Measurements from ENCODE around the gene ULK4. TPM values are rescaled to one million over a fixed set of nuclear protein-coding genes. Genes with fewer than 3 reads are reported as not detected.

The ULK4 gene
- total RNA-seq, 1 experiment from 2014 or later, result 14.3 TPM

- Histone ChIP-seq H3K36me3 (ENCODE audit: control insufficient read depth, insufficient read depth, low read length) (no peaks in the 10 kb centered on the region), H3K27me3 (ENCODE audit: control insufficient read depth, insufficient read depth, low read length) (no peaks in the 10 kb centered on the region), H3K4me3 (ENCODE audit: low read depth in 2 of 2, low read length in 2 of 2) (no peak overlapping the region), H3K9me3 (ENCODE audit: control insufficient read depth, insufficient read depth, low read depth, low read length) (no peaks in the 10 kb centered on the region), H3K4me1 (ENCODE audit: control insufficient read depth, insufficient read depth, low read length) (no peaks in the 10 kb centered on the region), H3K27ac (ENCODE audit: low read length) (no peak overlapping the region)
- no peak for TF ChIP-seq TCF7L2 (IDR thresholded peaks at IDR 0.05; ENCODE audit: low read depth, low read length)
- TF ChIP-seq REST (IDR thresholded peaks at IDR 0.05; ENCODE audit: insufficient read depth in 1 of 2, low read depth in 2 of 2, low read length in 1 of 2), result no peak
- TF ChIP-seq SIN3A (IDR thresholded peaks at IDR 0.05; ENCODE audit: borderline replicate concordance, insufficient read depth, low read depth, low read length), result no peak
- no peak for TF ChIP-seq CTCF (IDR thresholded peaks at IDR 0.05)
- no peak for TF ChIP-seq POLR2AphosphoS5 (IDR thresholded peaks at IDR 0.05; ENCODE audit: low read depth, low read length)
- DNase-seq (ENCODE audit: low read depth, low spot score) (no peak), ATAC-seq (no peak)
- intact Hi-C loops (cut with micrococcal nuclease; ENCODE audit: unreplicated experiment), result no loop called here
- ChIA-PET CTCF (no interaction called here), POLR2A (no interaction called here)
- in situ Hi-C loops (cut with HindIII; ENCODE audit: low pct_unique_long_range_greater_than_20kb, low sequenced_read_pairs), result no loop called here
- BruUV-seq (replicated peaks), result no TSS peak
Observed at GRCh38 chr3:41717641-41718040, 244.3 kb downstream of the ULK4 start.

- no peaks in the 10 kb centered on the region for H3K4me1 ChIP-seq (ENCODE audit: control insufficient read depth, insufficient read depth, low read length)
- in situ Hi-C loops (cut with HindIII; ENCODE audit: low pct_unique_long_range_greater_than_20kb, low sequenced_read_pairs) (no loop called here), intact Hi-C loops (cut with micrococcal nuclease; ENCODE audit: unreplicated experiment) (no loop called here)
- TF ChIP-seq REST (IDR thresholded peaks at IDR 0.05; ENCODE audit: insufficient read depth in 1 of 2, low read depth in 2 of 2, low read length in 1 of 2), result no peak
- TF ChIP-seq POLR2AphosphoS5 (IDR thresholded peaks at IDR 0.05; ENCODE audit: low read depth, low read length), result no peak
- ChIA-PET CTCF (no interaction called here), POLR2A (no interaction called here)
- H3K4me3 ChIP-seq (ENCODE audit: low read depth in 2 of 2, low read length in 2 of 2), result no peak overlapping the region
- H3K27ac ChIP-seq (ENCODE audit: low read length), result no peak overlapping the region
- H3K36me3 ChIP-seq (ENCODE audit: control insufficient read depth, insufficient read depth, low read length), result no peaks in the 10 kb centered on the region
- no peaks in the 10 kb centered on the region for H3K9me3 ChIP-seq (ENCODE audit: control insufficient read depth, insufficient read depth, low read depth, low read length)
- DNase-seq (ENCODE audit: low read depth, low spot score) (no peak), ATAC-seq (no peak)
- BruUV-seq (replicated peaks), result no TSS peak
- no peaks in the 10 kb centered on the region for H3K27me3 ChIP-seq (ENCODE audit: control insufficient read depth, insufficient read depth, low read length)
Observed at GRCh38 chr3:41716471-41716870, 245.4 kb downstream of the ULK4 start.
